ENCODE results near the gene AATK.

The AATK gene

GRCh38 chr17:81139428-81139827, 26.6 kb downstream of the AATK start:
- no peak for TF ChIP-seq CTCF (IDR thresholded peaks at IDR 0.05; ENCODE audit: insufficient read depth, low read depth, low read length, missing control alignments)
- H3K4me3 ChIP-seq (ENCODE audit: low read depth, low read length), result no peak overlapping the region
- DNase-seq (ENCODE audit: low read depth), result no peak

GRCh38 chr17:81138500-81138899, 27.5 kb downstream of the AATK start:
- no peak for TF ChIP-seq CTCF (IDR thresholded peaks at IDR 0.05; ENCODE audit: insufficient read depth, low read depth, low read length, missing control alignments)
- no peak overlapping the region for H3K4me3 ChIP-seq (ENCODE audit: low read depth, low read length)

GRCh38 chr17:81138083-81138482, 27.9 kb downstream of the AATK start:
- DNase-seq (ENCODE audit: low read depth), result no peak
- no peak for TF ChIP-seq CTCF (IDR thresholded peaks at IDR 0.05; ENCODE audit: insufficient read depth, low read depth, low read length, missing control alignments)

More at GRCh38 chr17:81138500-81138899, 27.5 kb downstream of the AATK start:
- DNase-seq (ENCODE audit: low read depth), result no peak

GRCh38 chr17:81137248-81137647, 28.8 kb downstream of the AATK start:
- TF ChIP-seq CTCF (IDR thresholded peaks at IDR 0.05; ENCODE audit: insufficient read depth, low read depth, low read length, missing control alignments), result no peak

More at GRCh38 chr17:81138083-81138482, 27.9 kb downstream of the AATK start:
- H3K4me3 ChIP-seq (ENCODE audit: low read depth, low read length), result no peak overlapping the region

GRCh38 chr17:81136366-81136765, 29.7 kb downstream of the AATK start:
- TF ChIP-seq CTCF (IDR thresholded peaks at IDR 0.05; ENCODE audit: insufficient read depth, low read depth, low read length, missing control alignments), result no peak
- H3K4me3 ChIP-seq (ENCODE audit: low read depth, low read length), result no peak overlapping the region
- DNase-seq (ENCODE audit: low read depth), result no peak

More at GRCh38 chr17:81137248-81137647, 28.8 kb downstream of the AATK start:
- no peak overlapping the region for H3K4me3 ChIP-seq (ENCODE audit: low read depth, low read length)
- DNase-seq (ENCODE audit: low read depth), result no peak

- no peak for DNase-seq (ENCODE audit: low read depth)
- no peak overlapping the region for H3K4me3 ChIP-seq (ENCODE audit: low read depth, low read length)
- TF ChIP-seq CTCF (IDR thresholded peaks at IDR 0.05; ENCODE audit: insufficient read depth, low read depth, low read length, missing control alignments), result no peak
Measured at GRCh38 chr17:81135505-81136278, 30.3 kb downstream of the AATK start.
